HEK293T (cell line): ENCODE data around the gene SH3BP5.

ENCODE experiments used
- NFRKB ChIP-seq: fragments of 450-650 bp; IDR thresholded peaks from 2 replicates; pipeline ENCODE4 v1.6.1; 2016; ENCODE audit warnings: mild to moderate bottlenecking, moderate library complexity
- SP1 ChIP-seq: fragments of 450-650 bp; IDR thresholded peaks from 2 replicates; pipeline ENCODE4 v1.6.1; 2017
- SUZ12 ChIP-seq: fragments of 450-650 bp; IDR thresholded peaks from 2 replicates; pipeline ENCODE4 v1.6.1; 2016; ENCODE audit warnings: mild to moderate bottlenecking

- TF ChIP-seq SP1 (no peak), NFRKB (no peak), SUZ12 (no peak)
These were observed 3.7 kb upstream of the SH3BP5 start for GRCh38 chr3:15336057-15336456.
